PFSK-1 (cell line): ENCODE measurements around the gene TMEM117.
A peak's percentile ranks its signal among the peaks of the same experiment; 100 is the strongest.

Source experiments
- FOXP2 ChIP-seq: optimal IDR thresholded peaks from 2 replicates; pipeline ENCODE3; 2011; ENCODE audit warnings: borderline replicate concordance, control low read depth, inconsistent platforms; ENCODE audit not compliant: insufficient read depth; ENCODE audit errors: extremely low read length, extremely low read depth
- POLR2AphosphoS5 ChIP-seq: IDR thresholded peaks from 2 replicates; pipeline ENCODE4 v1.6.1; 2012; ENCODE audit warnings: low read depth, mild to moderate bottlenecking, control low read depth, low read length, moderate library complexity
- REST ChIP-seq, 2 experiments: IDR thresholded peaks; 2 replicates each; pipeline versions ENCODE4 v1.6.1 to v1.8.0; 2011 to 2012; ENCODE audit warnings: low read depth in 2 of 2, low read length in 2 of 2, control low read depth in 1 of 2, inconsistent platforms in 1 of 2, mild to moderate bottlenecking in 1 of 2, moderate library complexity in 1 of 2; ENCODE audit not compliant: insufficient read depth in 1 of 2
- SIN3A ChIP-seq: IDR thresholded peaks from 2 replicates; pipeline ENCODE4 v1.6.1; 2012; ENCODE audit warnings: mild to moderate bottlenecking, low read length, moderate library complexity, borderline replicate concordance; ENCODE audit not compliant: insufficient read depth

- TF ChIP-seq FOXP2 (no peak), REST (IDR thresholded peaks at IDR 0.05; ENCODE audit: insufficient read depth in 1 of 2, low read depth in 2 of 2, low read length in 2 of 2) (0 out of 4 replicates have a peak, but pooled peaks of 1 of the 2 experiments have one; percentile 53), SIN3A (no peak), POLR2AphosphoS5 (no peak)
Observed at GRCh38 chr12:44405297-44405696, 569.4 kb downstream of the TMEM117 start.
